ENCODE measurements around the gene LEKR1.

LEKR1 gene

GRCh38 chr3:157045238-157045850, 219.2 kb downstream of the LEKR1 start:
- in situ Hi-C loops (cut with MboI; ENCODE audit: low sequenced_read_pairs), result no loop called here

- in situ Hi-C loops (cut with MboI; ENCODE audit: low sequenced_read_pairs), result no loop called here
Observed at GRCh38 chr3:157046520-157046919, 220.4 kb downstream of the LEKR1 start.

GRCh38 chr3:157051055-157051454, 224.9 kb downstream of the LEKR1 start:
- in situ Hi-C loops (cut with MboI; ENCODE audit: low sequenced_read_pairs), result no loop called here

GRCh38 chr3:157051591-157051990, 225.4 kb downstream of the LEKR1 start:
- in situ Hi-C loops (cut with MboI; ENCODE audit: low sequenced_read_pairs), result no loop called here

GRCh38 chr3:157056035-157056434, 229.9 kb downstream of the LEKR1 start:
- in situ Hi-C loops (cut with MboI; ENCODE audit: low sequenced_read_pairs), result no loop called here

- in situ Hi-C loops (cut with MboI; ENCODE audit: low sequenced_read_pairs), result no loop called here
Observed at GRCh38 chr3:157058392-157059071, 232.4 kb downstream of the LEKR1 start.

- in situ Hi-C loops (cut with MboI; ENCODE audit: low sequenced_read_pairs), result no loop called here
Observed at GRCh38 chr3:157059181-157059580, 233.0 kb downstream of the LEKR1 start.

GRCh38 chr3:157059661-157060060, 233.5 kb downstream of the LEKR1 start:
- in situ Hi-C loops (cut with MboI; ENCODE audit: low sequenced_read_pairs), result no loop called here

- in situ Hi-C loops (cut with MboI; ENCODE audit: low sequenced_read_pairs), result no loop called here
Observed at GRCh38 chr3:157061265-157061664, 235.1 kb downstream of the LEKR1 start.

GRCh38 chr3:157063469-157063868, 237.3 kb downstream of the LEKR1 start:
- in situ Hi-C loops (cut with MboI; ENCODE audit: low sequenced_read_pairs), result no loop called here

- in situ Hi-C loops (cut with MboI; ENCODE audit: low sequenced_read_pairs), result no loop called here
Observed at GRCh38 chr3:157063926-157064325, 237.8 kb downstream of the LEKR1 start.

GRCh38 chr3:157064402-157064801, 238.2 kb downstream of the LEKR1 start:
- in situ Hi-C loops (cut with MboI; ENCODE audit: low sequenced_read_pairs), result no loop called here

GRCh38 chr3:157065201-157065600, 239.0 kb downstream of the LEKR1 start:
- in situ Hi-C loops (cut with MboI; ENCODE audit: low sequenced_read_pairs), result no loop called here

GRCh38 chr3:157066335-157067098, 240.4 kb downstream of the LEKR1 start:
- in situ Hi-C loops (cut with MboI; ENCODE audit: low sequenced_read_pairs), result no loop called here

GRCh38 chr3:157067114-157067513, 241.0 kb downstream of the LEKR1 start:
- in situ Hi-C loops (cut with MboI; ENCODE audit: low sequenced_read_pairs), result no loop called here

- in situ Hi-C loops (cut with MboI; ENCODE audit: low sequenced_read_pairs), result no loop called here
Observed at GRCh38 chr3:157069406-157069805, 243.3 kb downstream of the LEKR1 start.

GRCh38 chr3:157069846-157070677, 243.9 kb downstream of the LEKR1 start:
- in situ Hi-C loops (cut with MboI; ENCODE audit: low sequenced_read_pairs), result no loop called here

- in situ Hi-C loops (cut with MboI; ENCODE audit: low sequenced_read_pairs), result no loop called here
Observed at GRCh38 chr3:157070678-157070999, 244.5 kb downstream of the LEKR1 start.

- in situ Hi-C loops (cut with MboI; ENCODE audit: low sequenced_read_pairs), result no loop called here
Observed at GRCh38 chr3:157071744-157072525, 245.8 kb downstream of the LEKR1 start.

GRCh38 chr3:157073810-157074209, 247.7 kb downstream of the LEKR1 start:
- in situ Hi-C loops (cut with MboI; ENCODE audit: low sequenced_read_pairs), result no loop called here
